Measurements from ENCODE around the gene MITF.

- TF ChIP-seq CTCF (IDR thresholded peaks at IDR 0.05; ENCODE audit: insufficient read depth, low read depth, low read length) (no peak), EZH2 (IDR thresholded peaks at IDR 0.05; ENCODE audit: insufficient read depth, low read length) (no peak)
Measured at GRCh38 chr3:69817988-69818387, 78.7 kb downstream of the MITF start.
